Measurements from ENCODE around the gene STUB1. TPM values are rescaled to one million over a fixed set of nuclear protein-coding genes. Genes with fewer than 3 reads are reported as not detected.

STUB1 gene
- total RNA-seq, 1 experiment from 2014 or later, result 102 TPM

GRCh38 chr16:670485-671352 lies 9.5 kb upstream of the STUB1 start:
- H2BK120ac ChIP-seq (ENCODE audit: low read depth, low read length, poor library complexity, severe bottlenecking), result no peak overlapping the region
- no peak overlapping the region for H2BK15ac ChIP-seq (ENCODE audit: low read depth, low read length)
- H3K27ac Mint-ChIP-seq, result no peak overlapping the region
- H3K27me3 Mint-ChIP-seq (ENCODE audit: low read depth), result peaks cover 3% of the 10 kb centered on the region; the same call in 1 of the 2 replicates
- H2AK5ac ChIP-seq (ENCODE audit: insufficient read length, low read length), result no peak overlapping the region
- peaks cover 6% of the 10 kb centered on the region for H3K23me2 ChIP-seq (ENCODE audit: insufficient read length, low read depth, low read length, poor library complexity, severe bottlenecking)
- H2BK20ac ChIP-seq (ENCODE audit: low read depth, low read length, poor library complexity, severe bottlenecking), result no peak overlapping the region
- H3K36me3 Mint-ChIP-seq (ENCODE audit: insufficient read depth in 1 of 3, low read depth in 3 of 3), result peaks cover 11 to 27% (median 27%) of the 10 kb centered on the region in 3 experiments; a peak in 6 of 7 replicates
- no peaks in the 10 kb centered on the region for H3K79me1 ChIP-seq (ENCODE audit: insufficient read depth, low read depth, low read length, poor library complexity, severe bottlenecking)
- no peak overlapping the region for H4K8ac ChIP-seq (replicated peaks; ENCODE audit: insufficient read length, low read depth, low read length)
- no peak overlapping the region for H3K23ac ChIP-seq (ENCODE audit: insufficient read length, low read depth, low read length)
- no peak overlapping the region for H3K4ac ChIP-seq (ENCODE audit: low read depth, low read length)
- no peak overlapping the region for H2AFZ ChIP-seq (ENCODE audit: low read length)
- WGBS (ENCODE audit: extremely low coverage, insufficient read length, low lambda C conversion rate), result no CpG with 5 or more reads among the region's 52 CpGs
- no peaks in the 10 kb centered on the region for H3K27me3 ChIP-seq (ENCODE audit: insufficient read depth, low read length)
- H4K5ac ChIP-seq (ENCODE audit: insufficient read length, low read depth, low read length), result no peak overlapping the region
- no peak overlapping the region for H2BK12ac ChIP-seq (ENCODE audit: insufficient read length, low read depth, low read length)
- no peak overlapping the region for H3K56ac ChIP-seq (ENCODE audit: insufficient read length, low read depth, low read length)
- no peak overlapping the region for H3K9ac ChIP-seq (ENCODE audit: extremely low read depth, insufficient read length, low read length)
- no peak overlapping the region for H3T11ph ChIP-seq (ENCODE audit: low read length)
- H3K4me2 ChIP-seq (ENCODE audit: insufficient read depth, insufficient read length, low read length), result no peak overlapping the region
- H2BK5ac ChIP-seq (ENCODE audit: insufficient read length, low read length), result no peak overlapping the region
- no peaks in the 10 kb centered on the region; the same call in 1 of the 2 replicates for H3K79me2 ChIP-seq (ENCODE audit: insufficient read depth, low read length)
- peaks cover 9% of the 10 kb centered on the region in 2 experiments for H3K4me1 Mint-ChIP-seq
- DNase-seq, result no peak
- no peak overlapping the region for H3K14ac ChIP-seq (ENCODE audit: insufficient read depth, low read length)
- no peaks in the 10 kb centered on the region for H4K20me1 ChIP-seq (ENCODE audit: control insufficient read depth, insufficient read depth, insufficient read length)
- no peak overlapping the region for H3K18ac ChIP-seq (ENCODE audit: insufficient read length, low read depth, low read length)
- no peak overlapping the region for H3K27ac ChIP-seq (ENCODE audit: insufficient read length, low read depth, low read length)
- TF ChIP-seq, protein P1, sequence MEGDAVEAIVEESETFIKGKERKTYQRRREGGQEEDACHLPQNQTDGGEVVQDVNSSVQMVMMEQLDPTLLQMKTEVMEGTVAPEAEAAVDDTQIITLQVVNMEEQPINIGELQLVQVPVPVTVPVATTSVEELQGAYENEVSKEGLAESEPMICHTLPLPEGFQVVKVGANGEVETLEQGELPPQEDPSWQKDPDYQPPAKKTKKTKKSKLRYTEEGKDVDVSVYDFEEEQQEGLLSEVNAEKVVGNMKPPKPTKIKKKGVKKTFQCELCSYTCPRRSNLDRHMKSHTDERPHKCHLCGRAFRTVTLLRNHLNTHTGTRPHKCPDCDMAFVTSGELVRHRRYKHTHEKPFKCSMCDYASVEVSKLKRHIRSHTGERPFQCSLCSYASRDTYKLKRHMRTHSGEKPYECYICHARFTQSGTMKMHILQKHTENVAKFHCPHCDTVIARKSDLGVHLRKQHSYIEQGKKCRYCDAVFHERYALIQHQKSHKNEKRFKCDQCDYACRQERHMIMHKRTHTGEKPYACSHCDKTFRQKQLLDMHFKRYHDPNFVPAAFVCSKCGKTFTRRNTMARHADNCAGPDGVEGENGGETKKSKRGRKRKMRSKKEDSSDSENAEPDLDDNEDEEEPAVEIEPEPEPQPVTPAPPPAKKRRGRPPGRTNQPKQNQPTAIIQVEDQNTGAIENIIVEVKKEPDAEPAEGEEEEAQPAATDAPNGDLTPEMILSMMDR (conservative IDR thresholded peaks at IDR 0.05), result no peak
- peak overlapping the region; percentile 37 to 65; a peak in 3 of 5 replicates for H3K4me3 Mint-ChIP-seq
- H3K9me3 ChIP-seq (ENCODE audit: control insufficient read depth, low read depth, low read length), result no peaks in the 10 kb centered on the region
- H3K4me1 ChIP-seq (ENCODE audit: insufficient read depth, low read length), result no peaks in the 10 kb centered on the region
- H4K91ac ChIP-seq (ENCODE audit: insufficient read length, low read depth, low read length), result no peak overlapping the region
- no peaks in the 10 kb centered on the region for H3K9me3 Mint-ChIP-seq

All from H9 (cell line).